ENCODE data around the gene STAT4.

The STAT4 gene

GRCh38 chr2:191183081-191183480 is 32.3 kb upstream of the STAT4 start:
- ChIA-PET POLR2A (ENCODE audit: low non-redundant PET) (no interaction called here), CTCF (interaction anchor here (0.8 kb wide), 1 partner anchor 13 kb away, joined by 3 read pairs; no protein-coding TSS in a partner anchor)
- DNase-seq (ENCODE audit: low spot score): no peak
- H3K27ac ChIP-seq: no peak overlapping the region
- TF ChIP-seq CTCF (conservative IDR thresholded peaks at IDR 0.05; ENCODE audit: low read depth): no peak

- POLR2A ChIA-PET (ENCODE audit: low non-redundant PET): no interaction called here
- peak overlapping the region; percentile 53 for H3K27ac ChIP-seq
- no peak for TF ChIP-seq CTCF (conservative IDR thresholded peaks at IDR 0.05; ENCODE audit: low read depth)
- CTCF ChIA-PET: interaction anchor here (0.6 kb wide), 1 partner anchor 36 kb away, joined by 3 read pairs; no protein-coding TSS in a partner anchor
- peak; percentile 42 for DNase-seq (ENCODE audit: low spot score)
Measured at GRCh38 chr2:191180713-191181112, 29.9 kb upstream of the STAT4 start.

GRCh38 chr2:191180276-191180675 is 29.5 kb upstream of the STAT4 start:
- DNase-seq (ENCODE audit: low spot score): no peak
- no peak for TF ChIP-seq CTCF (conservative IDR thresholded peaks at IDR 0.05; ENCODE audit: low read depth)
- H3K27ac ChIP-seq: peak overlapping the region; percentile 53
- POLR2A ChIA-PET (ENCODE audit: low non-redundant PET): no interaction called here
- CTCF ChIA-PET: no interaction called here

- no peak overlapping the region for H3K27ac ChIP-seq
- DNase-seq (ENCODE audit: low spot score): peak; percentile 24
- ChIA-PET POLR2A (ENCODE audit: low non-redundant PET) (no interaction called here), CTCF (interaction anchor here (0.6 kb wide), 2 partner anchors 64 to 388 kb away, joined by 3 read pairs; no protein-coding TSS in a partner anchor)
- no peak for TF ChIP-seq CTCF (conservative IDR thresholded peaks at IDR 0.05; ENCODE audit: low read depth)
Measured at GRCh38 chr2:191178806-191179514, 28.2 kb upstream of the STAT4 start.

GRCh38 chr2:191177751-191178736 is 27.2 kb upstream of the STAT4 start:
- no peak overlapping the region for H3K27ac ChIP-seq
- no peak for TF ChIP-seq CTCF (conservative IDR thresholded peaks at IDR 0.05; ENCODE audit: low read depth)
- CTCF ChIA-PET: interaction anchor here (0.6 kb wide), 1 partner anchor 65 kb away, joined by 3 read pairs; no protein-coding TSS in a partner anchor
- DNase-seq (ENCODE audit: low spot score): no peak
- POLR2A ChIA-PET (ENCODE audit: low non-redundant PET): no interaction called here

GRCh38 chr2:191176801-191177438 is 26.1 kb upstream of the STAT4 start:
- no peak for TF ChIP-seq CTCF (conservative IDR thresholded peaks at IDR 0.05; ENCODE audit: low read depth)
- DNase-seq (ENCODE audit: low spot score): no peak
- POLR2A ChIA-PET (ENCODE audit: low non-redundant PET): no interaction called here
- CTCF ChIA-PET: no interaction called here
- H3K27ac ChIP-seq: no peak overlapping the region
